CD4-positive, alpha-beta T cell treated with Interleukin-10 for 1 hour (primary cell): Measurements from ENCODE around the gene TUBB4A.

Experiments
- DNase-seq: peaks from one replicate; pipeline ENCODE4 v3.0.0-alpha.2; 2020

Gene TUBB4A

GRCh38 chr19:6491802-6492592 is 10.1 kb downstream of the TUBB4A start:
- DNase-seq: no peak

GRCh38 chr19:6490134-6490533 is 12.0 kb downstream of the TUBB4A start:
- DNase-seq: no peak

- peak; percentile 41 for DNase-seq
Measured at GRCh38 chr19:6489278-6490061, 12.6 kb downstream of the TUBB4A start.

- DNase-seq: no peak
Measured at GRCh38 chr19:6484831-6485230, 17.3 kb downstream of the TUBB4A start.

- DNase-seq: no peak
Measured at GRCh38 chr19:6484230-6484629, 17.9 kb downstream of the TUBB4A start.

GRCh38 chr19:6483235-6483634 is 18.9 kb downstream of the TUBB4A start:
- no peak for DNase-seq

- no peak for DNase-seq
Measured at GRCh38 chr19:6482343-6482686, 19.8 kb downstream of the TUBB4A start.

- DNase-seq: peak; percentile 78
Measured at GRCh38 chr19:6481541-6482342, 20.4 kb downstream of the TUBB4A start, which contains the start of gene DENND1C. Gene DENND1C (minus strand): TSS chr19:6481787. CDS start chr19:6481695, 92 bp downstream.

- DNase-seq: peak; percentile 30
Measured at GRCh38 chr19:6480848-6481415, 21.2 kb downstream of the TUBB4A start.

- no peak for DNase-seq
Measured at GRCh38 chr19:6479836-6480398, 22.2 kb downstream of the TUBB4A start.

- DNase-seq: no peak
Measured at GRCh38 chr19:6478815-6479214, 23.3 kb downstream of the TUBB4A start.

GRCh38 chr19:6476896-6477431 is 25.1 kb downstream of the TUBB4A start:
- no peak for DNase-seq

GRCh38 chr19:6476155-6476895 is 25.8 kb downstream of the TUBB4A start:
- peak; percentile 73 for DNase-seq

- no peak for DNase-seq
Measured at GRCh38 chr19:6475321-6476108, 26.6 kb downstream of the TUBB4A start.

GRCh38 chr19:6473647-6474046 is 28.5 kb downstream of the TUBB4A start:
- DNase-seq: no peak

- no peak for DNase-seq
Measured at GRCh38 chr19:6472713-6473112, 29.4 kb downstream of the TUBB4A start.

- DNase-seq: no peak
Measured at GRCh38 chr19:6471076-6471475, 31.0 kb downstream of the TUBB4A start.

GRCh38 chr19:6470173-6470572 is 31.9 kb downstream of the TUBB4A start:
- no peak for DNase-seq

GRCh38 chr19:6467384-6467783 is 34.7 kb downstream of the TUBB4A start:
- DNase-seq: no peak

GRCh38 chr19:6466526-6467248 is 35.4 kb downstream of the TUBB4A start:
- no peak for DNase-seq
